NCI-H446 treated with DMSO at 0.1 percent for 48 hours (cell line): Measurements from ENCODE around the gene MARCHF4.

Source experiments
- DNase-seq: peaks from one replicate; lab custom pipeline; 2025; lab: John Stamatoyannopoulos, UW

MARCHF4 gene, protein sequence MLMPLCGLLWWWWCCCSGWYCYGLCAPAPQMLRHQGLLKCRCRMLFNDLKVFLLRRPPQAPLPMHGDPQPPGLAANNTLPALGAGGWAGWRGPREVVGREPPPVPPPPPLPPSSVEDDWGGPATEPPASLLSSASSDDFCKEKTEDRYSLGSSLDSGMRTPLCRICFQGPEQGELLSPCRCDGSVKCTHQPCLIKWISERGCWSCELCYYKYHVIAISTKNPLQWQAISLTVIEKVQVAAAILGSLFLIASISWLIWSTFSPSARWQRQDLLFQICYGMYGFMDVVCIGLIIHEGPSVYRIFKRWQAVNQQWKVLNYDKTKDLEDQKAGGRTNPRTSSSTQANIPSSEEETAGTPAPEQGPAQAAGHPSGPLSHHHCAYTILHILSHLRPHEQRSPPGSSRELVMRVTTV

DNA sequence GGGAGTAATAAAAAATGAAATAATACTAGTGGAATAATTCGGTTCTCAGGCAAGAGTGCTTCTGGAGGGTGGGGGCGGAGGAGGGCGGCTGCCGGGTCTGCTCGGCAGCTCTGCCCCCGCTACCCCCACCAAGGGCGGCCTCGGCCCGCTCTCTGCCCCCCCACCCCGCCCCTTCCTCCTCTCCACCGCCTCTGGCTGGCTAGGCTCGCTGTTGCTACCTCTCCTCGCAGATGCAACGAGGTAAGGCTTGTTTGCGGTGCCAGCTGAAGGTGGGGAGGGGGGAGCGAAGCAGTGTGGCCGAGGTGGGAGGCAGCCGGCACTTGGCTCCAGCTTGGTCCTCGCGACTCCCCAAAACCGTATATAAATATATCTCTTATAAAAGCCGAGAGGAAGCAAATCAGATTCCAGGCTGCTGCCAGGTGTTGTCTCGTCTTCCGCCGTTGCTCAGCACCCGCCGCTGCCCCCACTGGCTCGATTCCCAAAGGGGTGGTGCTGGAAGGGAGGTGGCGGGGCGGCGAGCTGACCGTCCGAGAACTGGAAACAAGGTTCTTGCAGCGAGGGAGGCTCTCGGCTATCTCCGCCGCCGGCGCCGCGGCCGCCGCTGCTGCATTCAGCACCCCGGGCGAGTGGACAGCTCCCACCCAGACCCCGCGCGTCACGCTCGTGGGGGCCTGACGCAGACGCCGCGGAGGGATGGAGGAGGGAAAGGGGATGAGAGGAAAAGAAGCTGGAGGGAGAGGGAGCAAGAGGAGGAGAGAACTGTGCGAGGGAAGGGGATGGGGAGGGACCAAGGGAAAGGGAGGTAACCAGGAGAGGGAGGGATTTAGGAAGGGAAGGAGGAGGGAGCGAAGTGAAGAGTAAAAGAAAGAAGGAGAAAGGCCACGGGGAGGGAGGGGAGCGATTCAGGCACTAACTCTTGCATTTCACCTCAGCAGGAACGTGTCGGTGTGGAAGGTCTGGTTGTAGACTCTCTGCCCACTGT lies at the start of gene MARCHF4:
TSS of gene MARCHF4 (minus strand) at position 763 of the 982 bp plus-strand sequence. CDS start 2,223 bp downstream, outside the sequence.
- DNase-seq: peak; percentile 46

DNA sequence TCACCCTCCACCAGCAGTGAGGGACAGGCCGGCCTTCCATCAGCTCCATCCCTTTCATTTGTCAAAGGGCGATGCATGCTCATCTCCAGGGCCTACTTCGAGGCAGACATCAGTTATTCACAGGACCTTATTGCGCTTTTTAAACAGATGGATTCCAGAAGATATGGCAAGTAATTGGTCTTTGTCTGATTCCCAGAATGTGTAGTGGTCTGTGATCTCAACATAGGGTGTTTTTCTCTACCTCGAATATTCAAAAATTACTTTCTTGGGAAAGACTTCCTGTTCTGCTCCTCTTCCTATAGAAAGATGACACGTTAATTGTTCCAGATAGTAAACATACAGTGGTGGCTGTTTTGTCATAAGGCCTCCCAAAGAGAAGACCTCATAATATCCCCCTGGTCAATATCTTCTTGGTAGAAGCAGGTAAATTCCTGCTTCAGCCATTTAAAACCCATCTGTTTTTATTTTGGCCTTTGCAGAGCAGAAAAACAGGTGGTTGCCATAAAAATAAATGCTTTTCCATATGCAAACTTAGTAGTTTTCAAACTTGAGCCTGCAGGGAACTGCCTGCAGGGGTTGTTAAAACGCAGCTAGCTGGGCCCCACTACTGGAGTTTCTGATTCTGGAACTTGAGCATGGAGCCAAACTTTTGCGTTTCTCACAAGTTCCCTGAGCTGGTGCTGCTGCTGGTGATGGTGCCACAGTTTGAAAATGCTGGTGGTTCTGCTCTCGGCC lies 48.3 kb upstream of the MARCHF4 start:
- no peak for DNase-seq

DNA sequence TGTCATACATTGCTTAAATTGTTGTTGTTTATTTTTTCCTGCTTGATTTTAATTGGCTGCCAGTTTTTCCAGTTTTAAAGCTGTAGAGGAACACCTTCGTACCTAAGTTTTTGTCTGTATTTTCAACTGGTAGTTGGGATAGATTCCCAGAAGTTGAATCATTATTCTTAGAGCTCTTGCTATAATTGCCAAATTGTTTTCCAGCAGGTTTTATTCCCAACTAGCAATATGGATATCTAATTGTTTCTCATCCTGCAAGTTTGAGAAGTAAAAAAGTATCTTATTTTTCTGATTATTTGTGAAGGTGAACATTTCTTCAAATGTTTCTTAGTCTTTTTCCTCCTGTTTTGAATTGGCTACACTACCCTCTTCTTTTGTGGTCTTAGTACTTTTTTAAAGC lies 46.7 kb upstream of the MARCHF4 start:
- no peak for DNase-seq

DNA sequence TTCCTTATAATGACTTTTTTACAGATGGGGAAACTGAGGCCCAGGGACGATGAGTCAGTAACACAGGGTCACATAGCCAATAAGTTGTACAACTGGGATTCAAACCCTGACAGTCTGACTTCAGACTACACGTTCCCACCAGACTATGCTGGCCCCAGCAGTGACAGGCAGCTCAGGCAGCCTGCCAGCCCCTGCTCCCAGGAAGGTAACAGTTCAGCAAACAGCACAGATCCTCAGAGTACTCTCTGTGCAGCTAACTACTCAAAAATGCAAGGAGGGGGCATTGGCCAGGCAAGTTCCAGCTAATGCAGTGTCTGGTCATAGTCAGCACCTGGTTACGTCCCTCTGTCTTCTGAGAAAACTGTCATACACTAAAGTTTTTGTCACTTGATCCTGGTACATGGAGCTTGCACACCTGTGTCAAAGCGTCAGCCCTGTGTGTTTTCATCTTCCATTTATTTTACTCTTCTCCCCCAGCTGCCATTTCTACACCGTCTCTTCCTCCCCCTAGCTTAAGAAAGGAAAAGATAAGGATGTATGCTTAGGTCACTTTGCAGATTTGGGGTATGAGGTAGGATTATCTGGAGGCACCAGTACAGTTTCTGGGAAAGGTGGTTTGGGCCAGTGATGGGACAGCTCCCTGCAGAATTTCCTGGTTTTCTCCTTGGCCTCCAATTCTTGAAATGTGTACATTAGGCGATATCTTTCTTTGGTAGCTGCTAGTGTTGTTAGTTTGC lies 44.5 kb upstream of the MARCHF4 start:
- DNase-seq: no peak

DNA sequence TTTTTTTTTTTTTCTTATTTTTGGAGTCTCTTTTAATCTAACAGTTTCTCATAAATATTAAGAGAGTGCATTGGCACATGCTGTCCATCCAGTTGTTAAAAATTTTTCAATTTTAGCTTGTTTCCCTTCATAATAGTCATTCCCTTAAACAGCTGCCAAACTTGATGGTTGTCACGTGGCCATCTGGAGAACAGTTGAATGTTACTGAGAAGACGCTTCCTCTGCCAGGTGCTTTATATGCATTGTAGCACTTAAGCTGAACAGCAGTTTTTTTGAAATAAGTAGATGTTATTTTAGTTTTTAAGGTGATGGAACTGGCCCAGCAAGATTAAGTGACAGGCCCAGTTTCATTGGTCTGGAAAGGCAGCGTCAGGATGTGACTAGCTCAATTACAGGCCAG lies 43.3 kb upstream of the MARCHF4 start:
- no peak for DNase-seq

DNA sequence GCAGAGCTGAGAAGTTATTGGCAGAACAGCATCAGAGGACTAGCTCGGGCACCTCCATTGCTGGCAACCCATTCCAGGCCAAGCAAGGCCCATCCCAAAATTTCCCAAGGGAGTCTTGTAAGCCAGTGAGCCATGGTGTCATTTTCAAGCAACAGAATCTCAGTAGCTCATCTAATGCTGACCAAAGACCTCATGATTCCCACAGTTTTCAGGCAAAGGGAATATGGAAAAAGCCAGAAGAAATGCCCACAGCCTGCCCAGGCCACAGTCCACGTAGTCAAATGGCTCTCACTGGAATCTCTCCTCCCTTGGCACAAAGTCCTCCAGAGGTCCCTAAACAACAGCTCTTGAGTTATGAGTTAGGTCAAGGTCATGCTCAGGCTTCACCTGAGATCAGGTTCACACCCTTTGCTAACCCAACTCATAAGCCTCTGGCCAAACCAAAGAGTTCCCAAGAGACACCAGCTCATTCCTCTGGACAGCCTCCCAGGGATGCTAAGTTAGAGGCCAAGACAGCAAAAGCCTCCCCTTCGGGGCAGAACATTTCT lies 42.6 kb upstream of the MARCHF4 start:
- DNase-seq: no peak

DNA sequence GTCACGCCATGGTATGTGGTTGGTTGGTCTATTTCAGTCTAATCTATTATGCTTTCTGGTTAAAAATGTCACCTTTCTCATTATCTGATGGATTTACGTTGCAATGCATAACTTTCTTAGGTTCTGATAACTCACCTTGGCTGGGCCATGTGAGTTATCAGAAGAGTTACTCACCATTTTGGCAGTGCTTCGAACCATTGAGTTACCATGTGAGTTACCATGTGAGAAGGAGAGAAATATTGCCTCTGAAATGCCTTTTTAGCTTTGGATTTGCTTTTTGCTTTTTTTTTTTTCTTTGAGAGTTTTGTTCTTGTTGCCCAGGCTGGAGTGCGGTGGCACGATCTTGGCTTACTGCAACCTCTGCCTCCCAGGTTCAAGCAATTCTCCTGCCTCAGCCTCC lies 41.6 kb upstream of the MARCHF4 start:
- no peak for DNase-seq

DNA sequence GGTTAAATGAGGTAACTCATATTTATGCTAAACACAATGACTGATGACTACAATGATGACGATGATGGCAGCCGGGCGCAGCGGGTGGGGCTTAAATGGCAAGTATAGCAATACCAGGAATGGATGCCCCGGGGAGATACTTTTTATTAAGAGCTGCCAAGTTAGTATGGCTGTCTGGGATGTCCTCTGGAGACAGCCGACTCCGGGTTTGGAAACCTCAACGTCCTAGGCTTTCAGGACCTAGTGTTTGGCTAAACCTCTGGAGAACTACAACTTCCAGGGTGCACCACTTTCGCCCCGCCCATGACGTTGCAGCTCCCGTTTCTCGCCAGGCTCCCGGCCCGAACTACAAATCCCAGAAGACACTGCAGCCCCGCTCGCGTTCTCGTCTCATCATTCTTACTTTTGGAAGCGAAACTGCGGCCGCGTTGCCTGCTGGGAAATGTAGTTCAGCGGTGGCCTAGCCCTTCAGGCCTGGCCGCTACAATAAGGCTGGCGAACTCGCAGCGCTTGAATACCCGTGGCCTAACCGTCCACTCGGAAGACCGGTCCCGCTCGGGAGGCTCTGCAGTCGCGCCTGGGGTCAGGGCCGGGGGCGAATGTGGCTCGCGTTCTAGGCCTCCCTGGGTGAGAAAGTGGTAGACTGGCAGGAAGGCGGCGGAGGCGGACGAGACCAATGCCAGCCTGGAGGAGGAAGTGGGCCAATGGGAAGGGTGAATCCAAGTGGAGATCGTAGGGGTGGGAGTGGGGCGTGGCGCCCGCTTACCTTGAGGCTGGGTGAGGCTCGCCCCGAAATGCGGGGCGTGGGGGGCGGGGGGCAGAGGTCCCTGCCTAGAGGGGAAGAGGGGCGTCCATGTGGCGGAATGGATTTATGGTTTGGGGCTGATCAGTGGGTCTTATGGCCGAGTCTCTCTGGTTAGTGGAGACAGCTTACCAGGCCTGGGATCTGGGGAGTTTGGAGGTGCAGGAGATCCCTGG lies 40.0 kb upstream of the MARCHF4 start, which contains the start of gene SMARCAL1:
TSS of gene SMARCAL1 (plus strand) at position 463 of the 978 bp plus-strand sequence. CDS start 2,221 bp downstream, outside the sequence.
- DNase-seq: peak; percentile 97

DNA sequence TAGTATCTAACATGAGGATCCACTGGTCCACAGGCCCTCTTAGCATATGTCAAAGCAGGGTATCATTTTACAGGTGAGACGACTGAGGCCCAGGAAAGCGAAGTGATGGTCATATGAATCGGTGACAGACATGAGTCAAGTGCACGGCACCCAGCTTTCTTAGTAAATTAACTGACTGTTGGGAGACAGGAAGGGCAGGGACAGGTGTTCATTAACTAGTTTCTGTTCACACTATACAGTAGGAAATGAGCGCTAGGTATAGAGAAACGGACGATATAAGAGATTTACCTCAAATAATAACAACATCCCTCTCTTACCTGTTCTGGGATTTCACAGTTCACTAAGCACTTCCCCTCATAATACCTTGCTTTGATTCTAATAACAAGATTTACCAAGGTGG lies 38.3 kb upstream of the MARCHF4 start:
- no peak for DNase-seq

DNA sequence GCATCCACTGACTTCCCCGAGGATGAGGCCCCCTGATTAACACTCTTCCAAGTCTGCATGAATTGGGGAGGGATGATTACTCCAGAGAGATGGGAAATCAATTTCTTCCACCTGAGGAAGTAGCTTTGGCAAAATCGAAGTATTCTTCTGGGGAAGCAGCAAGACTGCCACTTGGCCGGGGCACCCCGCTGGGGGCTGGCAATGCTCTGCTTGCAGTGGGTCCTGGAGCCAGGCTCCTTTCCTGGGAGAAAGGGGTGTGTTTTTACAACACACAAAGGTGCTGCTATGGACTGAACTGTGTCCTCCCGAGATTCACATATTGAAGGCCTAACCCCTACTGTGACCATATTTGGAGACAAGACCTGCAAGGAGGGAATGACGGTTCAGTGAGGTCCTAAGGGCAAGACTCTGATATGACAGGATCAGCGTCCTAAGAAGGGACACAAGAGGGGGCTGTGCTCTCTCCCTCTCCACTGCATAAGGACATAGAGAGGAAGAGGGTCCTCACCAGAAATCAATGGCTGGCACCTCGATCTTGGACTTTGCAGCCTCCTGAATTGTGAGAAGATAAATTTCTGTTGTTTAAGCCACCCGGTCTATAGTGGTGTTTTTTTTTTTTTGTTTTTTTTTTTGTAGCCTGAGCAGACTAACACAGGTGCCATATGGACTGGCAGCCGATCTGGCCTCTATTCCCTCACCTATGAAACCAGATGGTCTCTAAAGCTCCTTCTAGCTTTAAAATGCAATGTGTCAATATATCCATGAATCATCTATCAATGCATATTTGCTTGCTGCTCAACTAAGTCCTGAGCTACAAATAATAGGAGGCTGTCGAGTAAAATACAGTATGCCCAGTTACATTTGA lies 36.4 kb upstream of the MARCHF4 start:
- peak; percentile 40 for DNase-seq

DNA sequence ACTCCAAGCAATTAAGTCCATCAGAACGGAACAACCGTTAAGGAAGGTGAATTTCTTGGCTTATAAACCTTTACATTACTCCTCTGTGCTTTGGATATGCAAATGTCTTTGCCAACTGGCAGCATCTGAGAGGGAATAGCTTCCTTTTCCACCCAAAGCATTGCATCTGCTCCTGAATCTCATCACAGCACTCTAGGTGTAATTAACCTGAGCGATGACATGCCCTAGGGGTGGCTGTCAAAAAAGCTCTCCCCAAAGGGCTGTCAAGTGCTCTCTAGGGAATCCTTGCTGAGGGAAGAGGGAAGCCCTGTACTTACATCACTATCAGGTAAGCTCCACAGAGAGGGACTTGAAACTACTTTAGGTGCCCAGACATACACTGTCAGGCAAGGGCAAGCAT lies 34.5 kb upstream of the MARCHF4 start:
- DNase-seq: no peak

DNA sequence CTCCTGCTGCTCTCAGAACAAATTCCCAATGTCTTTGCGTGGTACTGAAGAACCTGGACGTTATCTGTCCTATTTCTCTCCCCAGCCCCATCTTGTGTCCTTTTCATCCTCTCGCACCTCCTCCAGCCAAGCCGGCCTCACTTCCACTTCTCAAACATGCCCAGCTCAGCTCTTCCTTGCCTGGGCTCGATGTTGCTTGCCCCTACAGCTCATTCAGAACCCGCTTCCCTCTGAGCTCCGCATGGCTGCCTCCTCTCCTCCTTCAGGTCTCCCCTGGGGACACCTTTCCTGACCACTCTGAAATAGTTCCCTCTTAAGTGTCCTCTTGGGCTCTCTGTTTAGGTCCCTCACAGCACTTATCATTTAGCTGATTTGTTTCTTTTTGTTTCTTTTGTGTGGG lies 33.3 kb upstream of the MARCHF4 start:
- DNase-seq: no peak

DNA sequence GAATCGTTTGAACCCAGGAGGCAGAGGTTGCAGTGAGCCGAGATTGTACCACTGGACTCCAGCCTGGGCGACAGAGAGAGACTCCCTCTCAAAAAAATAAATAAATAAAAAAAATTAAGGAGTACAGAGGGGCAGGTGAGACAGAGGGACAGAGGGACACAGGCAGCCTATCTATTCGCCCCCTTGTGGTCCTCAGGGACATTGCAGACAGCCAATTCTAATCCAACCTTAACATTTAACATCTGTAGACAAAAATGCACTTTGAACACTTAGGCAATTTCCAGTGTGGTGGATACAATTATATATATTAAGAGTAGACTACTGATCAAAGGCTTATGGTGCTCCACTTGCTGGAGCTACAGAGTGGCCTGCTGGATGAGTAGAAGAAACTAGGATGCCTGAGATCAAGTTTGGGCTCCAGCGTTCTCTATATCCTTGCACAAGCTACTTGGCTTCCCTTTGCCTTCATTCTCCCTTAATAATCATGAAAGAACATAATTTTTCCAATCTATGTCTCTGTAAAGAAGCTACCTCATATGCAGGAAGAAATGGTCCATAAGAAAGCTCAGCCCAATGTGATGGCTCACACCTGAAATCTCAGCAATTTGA lies 31.8 kb upstream of the MARCHF4 start:
- no peak for DNase-seq

DNA sequence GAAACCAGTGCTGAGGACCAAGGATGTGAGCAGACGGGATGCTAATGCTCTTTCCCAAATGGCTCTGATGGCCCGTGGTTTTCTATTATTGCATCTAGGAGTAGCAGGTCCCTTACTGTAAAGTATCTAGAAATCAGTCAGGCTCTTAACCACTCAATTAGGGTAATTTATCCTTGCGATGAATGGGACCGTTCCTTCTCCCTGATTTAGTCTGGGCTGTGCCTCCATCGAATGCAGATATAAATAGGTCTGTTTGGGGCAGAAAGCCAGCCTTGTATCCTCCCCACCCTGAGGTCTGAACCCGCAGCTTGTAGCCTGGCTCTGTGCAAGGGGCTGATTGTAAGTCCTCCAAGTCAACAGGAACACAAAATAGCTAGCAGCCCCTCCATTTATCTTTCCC lies 30.5 kb upstream of the MARCHF4 start:
- no peak for DNase-seq

DNA sequence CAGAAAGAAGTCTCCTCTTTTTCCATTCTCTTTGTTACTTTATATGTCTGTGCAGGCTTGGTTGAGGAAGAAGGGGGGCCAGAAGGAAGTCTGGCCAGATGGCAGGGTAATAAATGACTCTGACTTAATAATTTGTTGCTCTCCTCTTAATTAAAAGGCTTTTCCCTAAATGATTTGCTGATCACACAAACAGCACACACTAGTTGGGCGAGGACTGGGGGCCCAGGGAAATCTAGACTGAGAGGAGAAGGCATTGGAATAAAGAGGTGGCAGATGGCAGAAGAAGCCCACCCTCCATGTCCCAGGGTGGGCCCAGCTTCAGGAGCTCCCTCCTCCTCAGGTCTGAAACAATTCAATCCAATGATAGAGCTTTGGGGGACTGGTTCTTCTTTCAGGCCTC lies 27.3 kb upstream of the MARCHF4 start:
- DNase-seq: no peak

DNA sequence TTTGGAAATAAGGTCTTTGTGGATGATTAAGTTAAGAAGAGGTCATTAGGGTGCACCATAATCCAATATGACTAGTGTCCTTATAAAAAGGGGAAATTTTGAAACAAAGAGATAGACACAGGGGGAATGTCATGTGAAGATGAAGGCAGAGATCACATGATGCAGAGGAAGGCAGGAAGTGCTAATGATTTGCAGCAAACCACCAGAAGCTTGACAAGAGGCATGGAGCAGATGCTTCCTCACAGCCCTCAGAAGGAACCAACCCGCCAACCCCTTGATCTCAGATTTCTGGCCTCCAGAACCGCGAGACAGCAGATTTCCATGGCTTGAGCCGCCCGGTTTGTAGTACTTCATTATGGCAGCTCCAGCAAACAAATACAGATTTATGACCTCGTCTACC lies 22.6 kb upstream of the MARCHF4 start:
- DNase-seq: no peak

DNA sequence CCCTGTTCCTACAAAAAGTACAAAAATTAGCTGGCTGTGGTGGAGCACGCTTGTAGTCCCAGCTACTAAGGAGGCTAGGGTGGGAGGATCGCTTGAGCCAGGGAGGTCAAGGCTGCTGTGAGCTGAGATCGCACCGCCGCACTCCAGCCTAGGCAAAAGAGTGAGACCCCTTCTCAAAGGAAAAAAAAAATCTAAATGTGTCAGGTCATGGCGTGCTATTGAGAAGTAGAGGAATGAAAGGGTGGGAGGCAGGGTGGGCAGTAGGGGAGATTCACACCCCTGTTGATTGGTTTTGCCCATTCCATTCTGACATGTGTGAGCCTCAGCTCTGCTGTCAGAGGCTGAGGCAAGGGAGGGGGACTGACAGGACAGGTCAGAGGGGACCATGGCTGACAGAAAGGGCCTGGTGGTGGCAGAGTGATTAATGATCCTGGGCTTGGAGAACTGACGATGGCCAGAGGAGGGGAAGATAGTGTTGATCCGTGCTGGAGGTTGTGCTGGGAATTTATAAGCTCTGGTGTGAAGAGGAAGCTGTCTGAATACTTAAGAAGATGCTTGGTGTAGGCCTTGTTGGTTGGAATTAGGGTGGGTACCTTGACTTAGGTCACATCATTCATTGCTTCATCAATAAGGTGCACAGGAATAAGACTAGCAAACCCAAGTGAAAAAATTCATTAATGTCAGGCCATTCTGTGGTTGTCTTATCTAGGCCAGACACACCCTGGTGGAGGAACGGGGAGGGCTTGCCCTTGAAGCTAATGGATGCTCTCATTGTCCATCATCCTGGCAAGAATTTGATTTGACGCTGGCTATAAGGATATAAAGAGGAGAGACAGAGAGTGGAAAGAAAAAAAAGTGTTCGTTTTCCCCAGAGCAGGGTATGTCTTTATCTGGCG lies 20.9 kb upstream of the MARCHF4 start:
- no peak for DNase-seq
